ENCODE measurements around the gene IRS1. TPM values are rescaled to one million over a fixed set of nuclear protein-coding genes. Genes with fewer than 3 reads are reported as not detected.

Gene IRS1
- polyA plus RNA-seq, 1 donor (not counting 4 experiments of a cell fraction or from before 2014, with no cell fraction given), result 11.2 TPM

- Histone ChIP-seq H3K4me3 (ENCODE audit: control insufficient read depth in 2 of 3, extremely low read depth in 1 of 3, insufficient read depth in 2 of 3, low read depth in 1 of 3, low read length in 3 of 3) (peak overlapping the region; percentile 70 to 81 (median 80)), H3K36me3 (ENCODE audit: control insufficient read depth in 2 of 2, extremely low read depth in 1 of 2, insufficient read depth in 2 of 2, low read length in 2 of 2) (peaks cover 0 to 5% of the 10 kb centered on the region in 2 experiments), H3K9ac (ENCODE audit: control insufficient read depth, extremely low read depth, insufficient read depth, low read length) (peak overlapping the region; percentile 93), H3K27ac (ENCODE audit: control insufficient read depth, insufficient read depth, low read length) (peak overlapping the region; percentile 89), H3K27me3 (ENCODE audit: control insufficient read depth, extremely low read depth, insufficient read depth, low read length) (no peaks in the 10 kb centered on the region), H3K4me2 (ENCODE audit: control insufficient read depth, extremely low read depth, insufficient read depth, low read depth, low read length) (peak overlapping the region; percentile 79), H3K79me2 (ENCODE audit: control insufficient read depth, insufficient read depth, low read length) (peaks cover 22% of the 10 kb centered on the region), H2AFZ (ENCODE audit: control insufficient read depth, low read length) (peak overlapping the region; percentile 86), H3K9me1 (ENCODE audit: control insufficient read depth, extremely low read depth, insufficient read depth, low read length) (no peaks in the 10 kb centered on the region), H3K9me3 (ENCODE audit: control insufficient read depth, low read depth, low read length) (no peaks in the 10 kb centered on the region), H3K4me1 (ENCODE audit: control insufficient read depth, extremely low read depth, insufficient read depth, low read length) (peaks cover 15% of the 10 kb centered on the region), H4K20me1 (ENCODE audit: control insufficient read depth, extremely low read depth, insufficient read depth, low read length) (no peaks in the 10 kb centered on the region)
- dilution Hi-C loops (cut with MboI; ENCODE audit: extremely low pct_ligation_motif_present, low sequenced_read_pairs), result no loop called here
- TF ChIP-seq CTCF (optimal IDR thresholded peaks at IDR 0.05 in 1 of 3, IDR thresholded peaks at IDR 0.05 in 1 of 3, conservative IDR thresholded peaks at IDR 0.05 in 1 of 3; ENCODE audit: extremely low read depth in 1 of 3, insufficient read depth in 2 of 3, low read length in 3 of 3) (no peak), EZH2 (IDR thresholded peaks at IDR 0.05; ENCODE audit: low read length) (no peak)
- FAIRE-seq, result peak; percentile 43
- no peak for DNase-seq (ENCODE audit: low read depth, low spot score)
Measured at GRCh38 chr2:226836548-226836885, 36.9 kb upstream of the IRS1 start.

GRCh38 chr2:226835796-226836547 is 36.4 kb upstream of the IRS1 start, which contains the start of gene RHBDD1:
Gene RHBDD1 (plus strand): TSS chr2:226836054. CDS start chr2:226864694, 28,640 bp downstream.
- H3K79me2 ChIP-seq (ENCODE audit: control insufficient read depth, insufficient read depth, low read length), result peaks cover 19% of the 10 kb centered on the region
- peaks cover 15% of the 10 kb centered on the region for H3K4me1 ChIP-seq (ENCODE audit: control insufficient read depth, extremely low read depth, insufficient read depth, low read length)
- peak within 1 kb of the TSS; percentile 98 for H2AFZ ChIP-seq (ENCODE audit: control insufficient read depth, low read length)
- H3K4me2 ChIP-seq (ENCODE audit: control insufficient read depth, extremely low read depth, insufficient read depth, low read depth, low read length), result peak within 1 kb of the TSS; percentile 79
- peak within 1 kb of the TSS; percentile 89 for H3K27ac ChIP-seq (ENCODE audit: control insufficient read depth, insufficient read depth, low read length)
- peak within 1 kb of the TSS; percentile 70 to 81 (median 80) for H3K4me3 ChIP-seq (ENCODE audit: control insufficient read depth in 2 of 3, extremely low read depth in 1 of 3, insufficient read depth in 2 of 3, low read depth in 1 of 3, low read length in 3 of 3)
- no peaks in the 10 kb centered on the region for H3K9me1 ChIP-seq (ENCODE audit: control insufficient read depth, extremely low read depth, insufficient read depth, low read length)
- FAIRE-seq, result peak; percentile 76
- no peaks in the 10 kb centered on the region for H3K27me3 ChIP-seq (ENCODE audit: control insufficient read depth, extremely low read depth, insufficient read depth, low read length)
- peaks cover 0 to 5% of the 10 kb centered on the region in 2 experiments for H3K36me3 ChIP-seq (ENCODE audit: control insufficient read depth in 2 of 2, extremely low read depth in 1 of 2, insufficient read depth in 2 of 2, low read length in 2 of 2)
- no peaks in the 10 kb centered on the region for H3K9me3 ChIP-seq (ENCODE audit: control insufficient read depth, low read depth, low read length)
- dilution Hi-C loops (cut with MboI; ENCODE audit: extremely low pct_ligation_motif_present, low sequenced_read_pairs), result no loop called here
- no peak for TF ChIP-seq EZH2 (IDR thresholded peaks at IDR 0.05; ENCODE audit: low read length)
- no peak for TF ChIP-seq CTCF (optimal IDR thresholded peaks at IDR 0.05 in 1 of 3, IDR thresholded peaks at IDR 0.05 in 1 of 3, conservative IDR thresholded peaks at IDR 0.05 in 1 of 3; ENCODE audit: extremely low read depth in 1 of 3, insufficient read depth in 2 of 3, low read length in 3 of 3)
- no peaks in the 10 kb centered on the region for H4K20me1 ChIP-seq (ENCODE audit: control insufficient read depth, extremely low read depth, insufficient read depth, low read length)
- peak; percentile 30 for DNase-seq (ENCODE audit: low read depth, low spot score)
- peak within 1 kb of the TSS; percentile 93 for H3K9ac ChIP-seq (ENCODE audit: control insufficient read depth, extremely low read depth, insufficient read depth, low read length)

Measured in keratinocyte (primary cell).